GM23248 (cell line): ENCODE data around the gene SLC2A10.

ENCODE experiments used
- EZH2 ChIP-seq: fragments of 200-600 bp; sonication (generic); IDR thresholded peaks from 2 replicates; pipeline ENCODE4 v1.6.1; 2018; ENCODE audit warnings: antibody characterized with exemption, mild to moderate bottlenecking; ENCODE audit not compliant: insufficient read depth, poor library complexity, severe bottlenecking
- EZH2phosphoT487 ChIP-seq: fragments of 200-600 bp; sonication (generic); IDR thresholded peaks from 2 replicates; pipeline ENCODE4 v1.6.1; 2018; ENCODE audit warnings: antibody characterized with exemption, moderate library complexity, mild to moderate bottlenecking, low read depth; ENCODE audit not compliant: insufficient read depth

DNA sequence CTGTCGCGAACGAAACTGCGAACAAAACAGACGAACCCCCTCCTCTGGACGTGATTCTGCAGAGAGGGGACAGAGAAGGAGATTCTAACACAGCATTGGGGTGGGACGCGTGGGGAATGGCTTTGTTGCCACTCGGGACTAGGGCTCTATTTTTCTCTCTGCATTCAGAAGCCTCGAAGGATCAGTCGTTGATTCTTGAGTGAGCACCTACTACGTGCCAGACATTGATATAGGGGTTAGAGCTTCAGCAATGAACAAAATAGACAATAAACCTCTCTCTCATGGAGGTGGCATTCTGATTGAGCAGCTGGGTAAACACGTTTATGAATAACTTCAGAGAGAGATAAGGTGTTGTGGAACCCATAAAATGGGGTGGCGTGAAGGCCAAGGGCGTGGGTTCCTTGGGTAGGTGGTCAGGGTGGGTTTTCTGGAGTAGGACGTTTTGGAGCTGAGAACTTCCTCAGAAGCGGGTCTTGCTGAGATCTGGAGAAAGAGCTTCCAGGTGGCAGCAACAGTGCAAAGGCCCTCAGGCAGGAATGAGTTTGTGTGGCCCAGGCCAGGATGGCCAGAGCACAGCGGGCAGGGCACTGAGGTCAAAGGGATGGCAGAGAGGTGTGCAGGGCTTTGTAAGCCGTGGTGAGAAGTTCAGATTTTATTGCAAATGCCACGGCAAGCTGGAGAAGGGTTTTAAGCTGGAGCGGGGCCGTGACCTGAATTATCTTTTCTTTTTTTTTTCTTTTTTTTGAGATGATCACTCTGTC, 884 bp downstream of the SLC2A10 start:
- TF ChIP-seq EZH2 (no peak), EZH2phosphoT487 (no peak)
